ENCODE data around the gene TEKT3.

The TEKT3 gene

DNA sequence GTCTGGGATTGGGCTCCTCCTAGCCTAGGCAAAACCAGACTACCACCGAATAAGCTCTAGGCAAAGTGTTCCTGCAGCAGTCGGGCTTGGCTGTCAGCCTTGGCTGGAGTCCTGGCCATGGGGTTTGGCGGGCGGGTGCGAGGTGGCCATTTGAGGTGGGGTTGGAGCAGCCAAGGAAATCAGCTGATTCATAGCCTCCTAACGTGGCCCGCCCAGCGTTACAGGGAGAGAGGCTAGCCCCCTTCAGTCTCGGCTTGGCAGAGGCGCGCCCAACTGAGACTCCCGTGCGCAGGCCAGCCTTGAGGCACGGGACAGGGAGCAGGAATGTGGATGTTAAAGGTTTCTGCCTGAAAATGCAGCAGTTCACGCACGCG is 78.2 kb downstream of the TEKT3 start:
- DNase-seq = no peak

DNA sequence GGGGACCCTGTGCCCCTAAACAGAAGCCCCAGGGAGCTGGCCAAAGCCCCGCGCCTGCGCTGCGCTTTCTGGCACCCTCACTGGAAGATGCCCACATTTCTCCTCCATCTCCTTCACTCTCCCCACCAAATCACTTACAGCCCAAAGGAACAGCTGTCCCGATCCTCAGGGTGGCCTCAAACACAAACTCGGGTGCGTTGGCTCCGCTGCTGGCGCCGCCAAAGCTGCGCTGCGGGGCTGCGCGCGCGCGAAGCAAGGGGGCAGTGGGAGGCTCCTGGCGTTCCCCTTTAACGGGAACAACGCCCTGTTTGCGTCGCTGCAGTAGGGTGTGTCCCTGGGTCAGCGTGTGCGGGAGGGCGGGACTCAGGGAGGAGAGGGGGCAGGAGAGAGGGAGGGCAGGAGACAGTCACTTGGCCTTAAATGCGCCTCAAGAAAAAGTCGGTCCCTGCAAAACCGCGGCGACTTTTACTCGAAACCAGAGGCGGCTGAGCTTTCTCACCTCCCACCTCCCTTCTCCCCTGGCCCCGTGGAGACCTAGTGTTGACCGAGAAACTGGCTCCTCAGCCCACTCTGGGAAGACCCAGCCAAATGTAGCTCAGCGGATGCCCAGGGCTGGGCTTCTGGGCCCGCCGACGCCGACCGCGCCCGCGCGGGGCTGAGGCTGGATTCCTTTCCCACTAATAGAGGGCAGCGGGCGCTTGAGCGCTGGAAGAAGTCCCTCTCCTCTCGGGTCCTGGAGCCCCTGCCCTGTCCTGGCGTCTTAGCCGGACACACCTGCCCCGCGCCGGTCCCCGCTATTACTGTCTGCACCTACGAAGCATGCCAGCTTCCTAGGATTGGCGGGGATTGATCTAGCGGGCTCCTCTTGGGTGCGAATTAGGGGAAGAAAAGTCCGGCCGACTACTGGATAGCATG is 78.8 kb downstream of the TEKT3 start:
- no peak for DNase-seq

DNA sequence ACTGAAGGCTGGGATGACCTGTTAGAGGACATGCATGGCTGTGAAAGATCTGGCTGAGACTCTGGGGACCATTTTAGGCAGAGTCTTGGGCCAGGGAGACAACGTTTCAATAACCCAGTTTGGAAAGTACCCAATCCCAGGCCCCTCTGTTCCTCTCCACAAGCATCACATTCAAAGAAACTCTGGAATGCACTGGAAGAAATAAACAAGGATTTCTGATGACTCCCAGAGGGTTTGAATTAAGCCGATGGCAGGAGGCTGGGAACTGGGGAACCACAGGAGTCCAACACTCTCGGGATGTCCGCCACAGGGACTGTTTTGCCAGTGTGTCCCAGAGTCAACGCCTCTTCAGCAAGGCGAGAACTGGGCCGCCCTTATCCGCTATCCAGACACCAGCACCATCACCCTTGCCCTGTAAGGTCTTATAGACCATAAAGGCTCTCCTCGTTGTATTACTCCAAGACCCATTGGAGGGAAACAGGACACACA is 79.6 kb downstream of the TEKT3 start:
- no peak for DNase-seq

DNA sequence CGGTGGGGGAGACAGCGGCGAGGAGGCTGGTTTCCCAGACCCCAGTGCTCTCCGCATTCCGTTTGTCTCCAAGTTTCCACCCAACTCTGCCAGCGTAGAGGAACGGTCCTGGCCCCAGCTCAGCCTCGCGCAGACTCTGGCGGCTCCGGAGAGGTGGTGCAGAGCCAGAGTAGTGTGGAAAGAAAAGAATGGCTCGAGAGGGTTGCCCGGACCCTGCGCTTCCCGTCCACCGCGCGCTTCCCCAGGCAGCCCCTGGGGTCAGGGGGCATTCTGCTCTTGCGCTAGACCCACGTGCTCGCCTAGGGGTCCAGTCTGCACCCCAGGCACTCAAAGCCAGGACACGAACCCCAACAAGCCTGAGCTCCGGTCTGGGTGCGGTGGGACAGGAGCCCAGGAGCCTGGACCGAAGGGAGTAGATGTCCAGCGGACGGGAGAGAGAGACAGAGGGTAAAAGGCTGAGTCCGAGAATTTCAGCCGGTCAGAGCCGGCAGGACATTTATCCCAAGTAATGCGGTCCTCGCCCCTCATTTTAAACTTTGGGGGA is 80.1 kb downstream of the TEKT3 start:
- no peak for DNase-seq

- DNase-seq = no peak
These were observed 80.8 kb downstream of the TEKT3 start for GRCh38 chr17:15260376-15261257.

GRCh38 chr17:15257796-15258512 is 83.4 kb downstream of the TEKT3 start:
- DNase-seq = no peak

DNA sequence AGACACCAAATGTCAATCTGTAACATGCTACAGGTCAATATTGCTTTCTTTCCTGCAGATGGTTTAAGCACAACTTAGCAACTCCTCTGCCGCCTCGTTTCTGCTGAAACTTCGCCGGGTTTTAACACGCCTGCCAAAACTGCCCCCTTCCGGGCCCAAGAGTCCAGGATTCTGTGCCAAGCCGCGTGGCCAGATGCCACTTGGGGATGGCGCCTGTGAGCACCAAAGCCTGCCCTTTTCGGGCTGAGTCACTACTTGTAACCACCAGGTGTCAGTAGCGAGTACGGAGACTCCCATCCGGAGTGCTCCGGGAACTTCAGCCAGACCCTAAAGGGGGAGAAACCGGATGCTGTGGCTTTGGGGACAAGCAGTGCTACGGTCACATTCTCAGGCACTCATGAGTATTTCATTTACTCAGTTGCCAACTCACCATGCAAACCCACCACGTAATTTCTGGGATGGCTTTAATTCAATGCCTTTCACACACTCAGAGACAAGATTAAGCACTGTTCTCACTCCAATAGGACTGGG is 84.1 kb downstream of the TEKT3 start:
- no peak for DNase-seq

DNA sequence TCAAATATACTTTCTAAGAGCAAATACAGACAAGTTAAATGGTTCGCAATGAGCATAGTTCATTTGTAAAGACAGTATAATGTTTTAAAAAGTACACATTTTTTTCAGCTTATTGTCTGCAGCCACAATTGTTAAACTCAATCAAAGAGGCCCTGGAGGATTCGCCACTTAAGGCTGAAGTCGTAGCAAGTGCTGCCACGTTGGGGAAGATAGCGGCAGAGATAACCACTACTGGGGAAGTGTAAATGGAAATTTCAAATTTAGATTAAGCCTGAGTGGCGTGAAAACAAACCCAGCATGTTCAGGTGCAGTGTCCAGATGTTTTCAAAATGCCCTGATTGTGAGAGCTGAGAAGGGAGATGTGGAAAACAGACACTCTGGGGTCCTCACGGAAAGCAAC is 84.7 kb downstream of the TEKT3 start:
- DNase-seq = no peak

GRCh38 chr17:15255713-15256454 is 85.5 kb downstream of the TEKT3 start:
- DNase-seq = no peak

All from NCI-H2029 treated with DMSO at 0.1 percent for 48 hours (cell line).